Left lung (tissue), 10 donors: ENCODE results near the gene HMG20A. TPM values are rescaled to one million over a fixed set of nuclear protein-coding genes. Genes with fewer than 3 reads are reported as not detected.

Source experiments
- ATAC-seq: fragments of 200-7000 bp; cut with Tn5 transposase; one replicate; pipeline ENCODE4 v1.9.1; 2020; ENCODE audit warnings: moderate library complexity
- DNase-seq, 4 donors: peaks; one replicate each; pipeline ENCODE4 v3.0.0-alpha.2; 2013 to 2020
- H3K27ac ChIP-seq, 2 donors: fragments of 200-600 bp; sonication (generic) in 1 of 2; one replicate each; pipeline versions ENCODE4 v1.5.0 to v1.8.0; 2020 to 2021
- H3K27me3 ChIP-seq, 2 donors: fragments of 200-600 bp; sonication (generic) in 1 of 2; one replicate each; pipeline versions ENCODE4 v1.5.0 to v1.8.0; 2020 to 2021
- H3K36me3 ChIP-seq, 2 donors: fragments of 200-600 bp; sonication (generic) in 1 of 2; one replicate each; pipeline versions ENCODE4 v1.5.0 to v1.8.0; 2020 to 2021
- H3K4me1 ChIP-seq, 2 donors: fragments of 200-600 bp; one replicate each; pipeline ENCODE4 v1.8.0; 2021
- H3K4me3 ChIP-seq, 2 donors: fragments of 200-600 bp; sonication (generic) in 1 of 2; one replicate each; pipeline versions ENCODE4 v1.5.0 to v1.8.0; 2020 to 2021; ENCODE audit warnings: mild to moderate bottlenecking in 1 of 2
- H3K9me3 ChIP-seq, 2 donors: fragments of 200-600 bp; sonication (generic) in 1 of 2; one replicate each; pipeline versions ENCODE4 v1.5.0 to v1.8.0; 2020 to 2021
- CTCF ChIP-seq, 2 donors: fragments of 200-600 bp; sonication (generic) in 1 of 2; IDR thresholded peaks; one replicate each; pipeline versions ENCODE4 v1.5.0 to v1.8.0; 2021; ENCODE audit warnings: antibody characterized with exemption in 2 of 2
- intact Hi-C, 2 donors: fragments of 100-400 bp; cut with DNase I; formaldehyde crosslinking; loops; one replicate each; pipeline versions ENCODE4 v1.11.2 to v1.14.2; 2022
- polyA plus RNA-seq, 6 donors: library from polyadenylated mRNA; unstranded; fragments of 120-200 nt; gene quantifications; one replicate each; pipeline ENCODE4 v1.2.1, GENCODE V29; 2013; ENCODE audit not compliant: insufficient read length in 6 of 6
- total RNA-seq, 2 donors: library from RNA; stranded (reverse); fragmentation: NEBNext Ultra II Directional; extraction: Animal tissue kit (Norgen Biotek cat#: 25700); gene quantifications; one replicate each; pipeline ENCODE4 v1.2.1, GENCODE V29; 2021
- donor health status: DM: no; HTN: yes; CAD: no.
- donor health status: DM: no; HTN: no; CAD: no.

HMG20A gene
- total and polyA plus RNA-seq, 8 donors: 34.9 to 93.5 (median 76.5) TPM

- Histone ChIP-seq H3K9me3 (no peaks in the 10 kb centered on the region), H3K27ac (no peak overlapping the region), H3K4me1 (peaks cover 0 to 8% of the 10 kb centered on the region in 2 donors), H3K4me3 (no peak overlapping the region), H3K27me3 (no peaks in the 10 kb centered on the region), H3K36me3 (no peaks in the 10 kb centered on the region)
- no peak for ATAC-seq
- intact Hi-C loops: loop anchor here in 1 of 2 donors (10.0 kb wide), 1 partner anchor 347 kb away; no protein-coding TSS in a partner anchor
- no peak for TF ChIP-seq CTCF (IDR thresholded peaks at IDR 0.05)
- DNase-seq: peak in 1 of 4 donors; percentile 19
These were observed 110.7 kb downstream of the HMG20A start for GRCh38 chr15:77531191-77532000.

GRCh38 chr15:77532067-77532710, 111.5 kb downstream of the HMG20A start:
- Histone ChIP-seq H3K4me1 (peaks cover 0 to 8% of the 10 kb centered on the region in 2 donors), H3K27ac (no peak overlapping the region), H3K36me3 (no peaks in the 10 kb centered on the region), H3K9me3 (no peaks in the 10 kb centered on the region), H3K27me3 (no peaks in the 10 kb centered on the region), H3K4me3 (no peak overlapping the region)
- DNase-seq (peak in 1 of 4 donors; percentile 18), ATAC-seq (no peak)
- TF ChIP-seq CTCF (IDR thresholded peaks at IDR 0.05): no peak
- intact Hi-C loops: loop anchor here in 1 of 2 donors (10.0 kb wide), 1 partner anchor 347 kb away; no protein-coding TSS in a partner anchor

- intact Hi-C loops: loop anchor here in 1 of 2 donors (10.0 kb wide), 1 partner anchor 348 kb away; no protein-coding TSS in a partner anchor
- no peak overlapping the region for H3K27ac ChIP-seq
- no peak for TF ChIP-seq CTCF (IDR thresholded peaks at IDR 0.05)
- H3K27me3 ChIP-seq: no peaks in the 10 kb centered on the region
- peaks cover 0 to 3% of the 10 kb centered on the region in 2 donors for H3K4me1 ChIP-seq
- H3K36me3 ChIP-seq: no peaks in the 10 kb centered on the region
- H3K9me3 ChIP-seq: no peaks in the 10 kb centered on the region
- DNase-seq: peak in 1 of 4 donors; percentile 26
- H3K4me3 ChIP-seq: no peak overlapping the region
- ATAC-seq: no peak
These were observed 112.2 kb downstream of the HMG20A start for GRCh38 chr15:77532846-77533245.

GRCh38 chr15:77533578-77534430, 113.1 kb downstream of the HMG20A start:
- intact Hi-C loops: loop anchor here in 1 of 2 donors (10.0 kb wide), 1 partner anchor 349 kb away; no protein-coding TSS in a partner anchor

More at GRCh38 chr15:77533578-77534430, 113.1 kb downstream of the HMG20A start:
- TF ChIP-seq CTCF (IDR thresholded peaks at IDR 0.05): no peak
- ATAC-seq: no peak
- Histone ChIP-seq H3K27me3 (no peaks in the 10 kb centered on the region), H3K9me3 (no peaks in the 10 kb centered on the region), H3K4me3 (no peak overlapping the region), H3K4me1 (peaks cover 0 to 1% of the 10 kb centered on the region in 2 donors), H3K36me3 (no peaks in the 10 kb centered on the region), H3K27ac (no peak overlapping the region)
- DNase-seq: peak in 2 of 4 donors; percentile 22 to 27

Other genes starting within 250 kb of the HMG20A start
- 10 to 100 TPM; 84.2 to 86.9 TPM for gene PEAK1, start 784 bp upstream of the HMG20A start, total RNA-seq
- 10 to 100 TPM; 58.3 to 67.2 (median 62.3) TPM for gene PEAK1, start 784 bp upstream of the HMG20A start, polyA plus RNA-seq
- 1 to 10 TPM in 1 of 2 donors, under 1 TPM in 1; 0.99 to 3.4 TPM for gene LINGO1, start 212.0 kb downstream of the HMG20A start, total RNA-seq
- gene LINGO1, start 212.0 kb downstream of the HMG20A start, polyA plus RNA-seq: 10 to 100 TPM; 13.4 to 19.6 (median 16.1) TPM